Left cardiac atrium (tissue), 4 donors: ENCODE measurements around the gene OXSM. TPM values are rescaled to one million over a fixed set of nuclear protein-coding genes. Genes with fewer than 3 reads are reported as not detected.

ENCODE experiments used
- ATAC-seq, 2 donors: fragments of 200-7000 bp; cut with Tn5 transposase; one replicate each; pipeline ENCODE4 v1.9.1; 2020; ENCODE audit warnings: mild to moderate bottlenecking in 2 of 2, moderate library complexity in 2 of 2
- DNase-seq: peaks from one replicate; pipeline ENCODE4 v3.0.0-alpha.2; 2020
- intact Hi-C, 2 donors: fragments of 100-400 bp; cut with DNase I; formaldehyde crosslinking; loops; one replicate each; pipeline versions ENCODE4 v1.14.1 to v1.15.1; 2022 to 2023
- long read RNA-seq: library from polyadenylated mRNA; unstranded; transcript quantifications from one replicate; pipeline ENCODE4 v2.0.0, GENCODE V29; 2021
- total RNA-seq, 2 donors: library from RNA; stranded (reverse); fragmentation: NEBNext Ultra II Directional; extraction: Animal tissue kit (Norgen Biotek cat#: 25700); gene quantifications; one replicate each; pipeline ENCODE4 v1.2.1, GENCODE V29; 2021
- donor health status: DM: no; HTN: yes; CAD: no.
- donor health status: DM: no; HTN: yes; CAD: no; lungs with severe emphysema.
- donor health status: DM: yes; HTN: yes; CAD: no.
- donor health status: Dilated cardiomyopathy.

OXSM gene
- total RNA-seq, result 10 to 100 TPM; 13.9 to 14.6 TPM
- long read RNA-seq, transcript OXSM-201 (3 exons, 1,519 nt), result major isoform, 10 of 16 reads
- long read RNA-seq, partial matches to known transcripts, result 1 of 16 reads
- long read RNA-seq, other reads (novel, unspliced or antisense), result 4 of 16 reads

DNA sequence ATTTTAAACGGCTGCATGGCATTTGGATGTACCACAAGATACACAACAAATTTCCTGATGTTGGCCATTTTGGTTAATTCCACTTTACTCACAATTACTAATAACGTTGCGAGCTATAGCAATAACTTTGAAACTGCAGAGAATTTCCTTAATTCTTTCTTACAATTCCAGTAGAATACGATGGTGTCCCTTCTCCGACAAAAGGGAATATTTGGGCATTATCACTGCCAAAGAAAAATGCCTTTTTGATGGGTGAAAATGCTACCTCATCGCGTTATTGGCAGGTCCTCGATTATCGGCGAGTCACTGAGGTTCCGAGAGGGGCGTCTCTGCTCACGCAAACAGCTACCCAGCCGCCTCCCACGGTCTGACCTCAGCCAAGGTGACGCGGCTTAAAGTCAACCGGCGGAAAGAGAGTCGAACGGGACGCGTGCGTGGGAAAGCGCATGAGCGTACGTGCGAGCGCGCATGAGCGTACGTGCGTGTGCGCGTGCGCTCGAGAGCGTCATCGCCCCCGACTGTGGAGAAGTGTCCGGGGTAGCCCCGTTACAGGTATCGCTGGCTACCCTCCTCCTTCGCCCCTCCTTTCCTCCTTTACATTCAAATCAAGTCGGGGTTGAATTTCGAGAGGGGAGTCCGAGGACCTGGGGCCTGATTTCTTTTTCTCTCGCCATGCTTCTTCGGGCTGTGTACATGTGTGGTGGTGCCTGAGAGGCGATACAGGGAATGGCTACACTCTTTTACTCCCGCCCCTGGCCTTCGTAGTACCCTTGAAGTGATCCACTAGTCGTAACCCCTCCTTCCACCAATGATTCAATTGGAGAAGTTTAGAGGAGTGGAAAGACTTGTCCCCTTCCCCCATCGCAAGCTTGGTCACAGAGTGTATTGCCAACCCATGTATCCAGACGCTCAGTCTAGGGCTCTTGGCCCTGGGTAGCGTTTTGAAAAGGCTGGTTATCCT is at the start of gene OXSM:
TSS of gene OXSM (plus strand) at position 495 of the 961 bp plus-strand sequence. CDS start 931 bp downstream, outside the sequence.
- ATAC-seq (peak; percentile 99), DNase-seq (peak; percentile 96)
- intact Hi-C loops, result loop anchor here in 1 of 2 donors (5.0 kb wide), 1 partner anchor 128 kb away; the partner anchor contains the start of gene TOP2B

DNA sequence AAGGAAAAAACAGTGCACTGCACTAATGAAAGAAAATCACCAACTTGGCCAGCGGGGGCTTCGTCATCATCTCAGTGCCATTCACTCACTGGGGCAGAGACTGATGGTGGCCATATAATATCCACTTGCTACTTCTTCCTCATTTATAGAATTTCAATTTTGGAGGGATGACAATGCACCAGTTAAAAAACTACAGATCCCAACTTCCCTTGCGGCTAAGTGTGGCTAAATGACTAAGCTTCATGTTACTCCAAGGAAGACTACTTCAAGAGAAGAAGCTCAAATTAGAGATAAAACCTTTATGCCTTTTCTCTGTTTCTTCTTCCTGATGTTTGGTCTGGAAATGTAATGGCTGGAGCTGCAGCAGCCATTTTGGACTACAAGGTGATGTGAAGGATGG is 45.4 kb upstream of the OXSM start:
- intact Hi-C loops, result no loop called here
- no peak for DNase-seq
- ATAC-seq, result no peak

DNA sequence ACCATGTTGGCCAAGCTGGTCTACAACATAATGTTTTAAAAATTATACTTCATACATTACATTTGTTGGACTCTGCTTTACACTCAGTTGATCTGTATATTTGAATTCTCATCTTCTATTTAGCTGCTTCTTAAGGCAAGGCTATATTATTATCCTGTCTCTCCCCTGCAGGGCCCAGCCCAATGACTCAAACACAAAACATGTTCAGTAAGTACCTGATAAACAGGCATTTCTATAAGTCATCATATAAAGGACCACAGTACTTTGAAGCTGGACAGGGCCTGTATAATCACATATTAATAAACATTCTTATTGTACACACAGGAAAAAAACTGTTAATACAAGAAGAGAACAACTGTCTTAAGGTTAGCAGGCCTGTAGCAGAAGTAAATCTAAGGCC is 42.9 kb upstream of the OXSM start:
- intact Hi-C loops, result no loop called here
- ATAC-seq (no peak), DNase-seq (no peak)

DNA sequence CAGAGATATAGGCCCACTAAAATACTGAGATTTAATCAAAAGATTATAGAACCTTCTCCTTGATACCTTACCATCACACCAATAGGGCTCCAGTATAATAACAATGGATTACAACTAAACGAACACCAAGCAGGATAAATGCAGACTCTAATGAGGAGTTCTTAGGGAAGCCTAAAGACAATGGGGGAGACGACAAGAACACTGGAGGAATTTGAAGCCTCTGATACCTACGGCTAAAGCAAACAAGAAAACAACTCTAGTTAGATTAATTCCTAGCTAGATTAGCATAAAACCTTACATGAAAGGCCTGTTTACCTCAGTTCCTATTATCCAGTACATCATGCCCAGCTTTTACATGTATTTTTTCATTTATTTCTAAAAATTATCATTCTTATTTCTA is 41.7 kb upstream of the OXSM start:
- no peak for ATAC-seq
- intact Hi-C loops, result no loop called here
- no peak for DNase-seq

DNA sequence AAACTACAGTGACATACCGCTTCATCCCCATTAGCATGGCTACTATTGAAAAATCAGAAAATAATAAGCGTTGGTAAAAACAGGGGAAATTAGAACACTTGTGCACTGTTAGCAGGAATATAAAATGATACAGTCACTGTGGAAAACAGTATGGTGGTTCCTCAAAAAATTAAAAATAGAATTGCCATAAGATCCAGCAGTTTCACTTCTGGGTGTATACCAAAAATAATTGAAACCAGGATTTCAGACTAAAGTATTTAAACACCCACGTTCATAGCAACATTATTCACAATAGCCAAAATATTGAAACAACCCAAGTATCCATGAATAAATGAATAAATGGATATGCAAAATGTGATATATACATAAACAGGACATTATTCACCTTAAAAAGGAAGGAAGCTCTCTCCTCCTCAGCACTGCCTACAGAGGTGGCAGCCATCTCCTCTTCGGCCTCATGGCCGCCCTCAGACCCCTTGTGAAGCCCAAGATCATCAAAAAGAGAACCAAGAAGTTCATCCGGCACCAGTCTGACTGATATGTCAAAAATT is 40.8 kb upstream of the OXSM start:
- intact Hi-C loops, result no loop called here
- no peak for ATAC-seq
- DNase-seq, result no peak

DNA sequence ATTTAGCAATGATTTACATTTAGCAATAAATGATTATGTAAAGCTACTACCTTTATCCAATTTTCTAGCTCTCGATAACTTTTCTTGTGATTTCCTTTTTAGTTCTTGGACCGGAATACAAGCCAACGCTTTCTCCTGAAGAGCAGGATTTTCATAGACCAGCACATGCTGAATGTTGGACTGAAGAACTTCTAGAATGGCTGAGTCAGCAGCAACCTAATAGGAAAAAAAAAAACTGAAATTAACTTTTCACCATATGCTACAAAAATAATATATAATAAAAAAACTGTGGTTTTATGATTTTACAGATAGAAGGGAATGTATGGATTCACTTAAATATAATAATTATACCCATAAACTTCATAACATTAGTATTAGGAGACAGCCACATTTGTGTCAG is 38.8 kb upstream of the OXSM start:
- intact Hi-C loops, result no loop called here
- ATAC-seq (no peak), DNase-seq (no peak)

DNA sequence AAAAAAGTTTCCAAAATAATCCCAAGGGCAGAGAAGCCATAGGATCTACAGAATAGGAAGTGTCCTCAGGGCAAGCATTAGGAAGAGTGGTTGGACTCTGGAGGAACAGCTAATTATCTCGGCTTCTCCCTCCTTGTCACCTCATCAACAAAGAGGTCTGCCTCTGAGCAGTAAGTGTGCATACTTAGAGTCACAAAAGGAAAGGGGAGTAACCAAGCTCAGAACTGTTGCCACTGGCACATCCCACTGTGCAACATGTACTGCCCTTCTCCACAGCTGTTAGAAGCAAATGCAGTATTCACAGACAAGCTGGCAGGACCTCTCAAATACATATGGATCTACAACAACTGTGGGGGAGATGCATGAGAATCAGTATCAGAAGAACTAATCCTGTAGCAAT is 38.2 kb upstream of the OXSM start:
- intact Hi-C loops, result no loop called here
- no peak for ATAC-seq
- DNase-seq, result no peak

DNA sequence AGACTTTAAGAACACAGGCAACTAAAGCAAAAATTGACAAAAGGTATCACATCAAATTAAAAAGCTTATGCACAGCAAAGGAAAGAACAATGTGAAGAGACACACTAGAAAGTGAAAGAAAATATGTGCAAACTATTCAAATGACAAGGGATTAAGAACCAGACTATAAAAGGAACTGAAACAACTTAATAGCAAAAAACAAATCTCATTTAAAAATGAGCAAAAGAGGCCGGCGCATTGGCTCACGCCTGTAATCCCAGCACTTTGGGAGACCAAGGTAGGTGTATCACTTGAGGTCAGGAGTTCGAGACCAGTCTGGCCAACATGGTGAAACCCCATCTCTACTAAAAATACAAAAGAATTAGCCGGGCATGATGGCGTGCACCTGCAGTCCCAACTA is 21.0 kb upstream of the OXSM start:
- intact Hi-C loops, result no loop called here
- DNase-seq (no peak), ATAC-seq (no peak)

DNA sequence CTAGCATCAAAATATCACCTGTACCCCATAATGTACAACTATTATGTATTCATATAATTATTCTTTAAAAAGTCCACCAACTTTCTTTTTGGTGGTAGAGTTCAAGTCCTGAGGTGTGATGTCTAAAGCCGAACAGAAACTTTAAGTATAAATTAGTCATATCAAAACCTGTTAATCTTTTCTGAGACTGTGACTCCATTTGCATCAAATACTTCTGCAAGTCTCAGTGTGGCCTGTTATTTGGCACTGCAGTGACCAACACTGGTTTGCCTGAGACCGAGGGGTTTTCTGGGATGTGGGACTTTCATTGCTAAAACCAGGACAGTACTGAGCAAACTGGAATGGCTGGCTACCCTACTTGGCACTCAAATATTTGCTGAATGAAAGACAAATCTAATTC is 14.0 kb upstream of the OXSM start:
- intact Hi-C loops, result no loop called here
- ATAC-seq, result no peak
- no peak for DNase-seq

DNA sequence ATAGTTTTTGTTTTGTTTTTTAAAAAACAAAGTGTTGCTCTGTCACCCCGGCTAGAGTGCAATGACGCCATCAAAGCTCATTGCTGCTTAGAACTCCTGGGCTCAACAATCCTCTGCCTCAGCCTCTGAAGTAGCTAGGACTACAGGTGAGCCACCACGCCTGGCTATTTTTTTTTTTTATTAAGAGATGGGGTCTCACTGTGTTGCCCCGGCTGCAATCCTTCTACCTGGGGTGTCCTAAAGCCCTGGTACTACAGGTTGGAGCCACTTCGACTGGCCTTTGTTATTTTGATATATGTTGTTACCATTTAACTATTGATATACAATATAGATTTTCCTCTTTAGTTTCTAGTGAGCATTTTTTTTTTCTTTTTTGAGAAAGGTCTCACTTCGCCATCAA is 9.3 kb upstream of the OXSM start:
- intact Hi-C loops, result loop anchor here in 1 of 2 donors (5.0 kb wide), 1 partner anchor 113 kb away; no protein-coding TSS in a partner anchor
- ATAC-seq (no peak), DNase-seq (no peak)

DNA sequence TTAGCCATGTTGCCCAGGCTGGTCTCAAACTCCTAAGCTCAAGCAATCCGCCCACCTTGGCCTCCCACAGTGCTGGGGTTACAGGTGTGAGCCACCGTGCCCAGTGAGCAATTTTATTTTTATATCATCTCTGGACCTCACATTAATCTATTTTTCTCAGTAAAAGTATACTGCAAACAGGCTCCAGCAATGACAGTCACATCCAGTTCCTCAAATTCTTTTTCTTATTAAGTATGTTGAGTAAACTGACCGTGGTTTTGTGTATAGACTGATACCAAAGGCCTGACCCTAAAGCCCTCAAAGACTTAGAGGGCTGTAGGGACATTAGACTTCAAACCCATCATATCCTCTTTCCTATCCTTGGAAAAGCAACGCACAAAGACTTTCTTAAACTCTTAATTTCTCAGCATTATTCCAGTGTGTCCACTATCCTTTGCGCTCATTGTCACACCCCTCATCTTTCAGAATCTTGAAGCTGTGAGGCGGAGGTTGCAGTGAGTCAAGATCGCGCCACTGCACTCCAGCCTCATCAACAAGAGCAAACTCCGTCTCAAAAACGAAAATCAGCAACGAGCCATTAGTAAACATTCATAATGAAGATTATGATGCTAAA is 8.6 kb upstream of the OXSM start:
- intact Hi-C loops, result loop anchor here in 1 of 2 donors (5.0 kb wide), 1 partner anchor 114 kb away; no protein-coding TSS in a partner anchor
- DNase-seq (no peak), ATAC-seq (no peak)

DNA sequence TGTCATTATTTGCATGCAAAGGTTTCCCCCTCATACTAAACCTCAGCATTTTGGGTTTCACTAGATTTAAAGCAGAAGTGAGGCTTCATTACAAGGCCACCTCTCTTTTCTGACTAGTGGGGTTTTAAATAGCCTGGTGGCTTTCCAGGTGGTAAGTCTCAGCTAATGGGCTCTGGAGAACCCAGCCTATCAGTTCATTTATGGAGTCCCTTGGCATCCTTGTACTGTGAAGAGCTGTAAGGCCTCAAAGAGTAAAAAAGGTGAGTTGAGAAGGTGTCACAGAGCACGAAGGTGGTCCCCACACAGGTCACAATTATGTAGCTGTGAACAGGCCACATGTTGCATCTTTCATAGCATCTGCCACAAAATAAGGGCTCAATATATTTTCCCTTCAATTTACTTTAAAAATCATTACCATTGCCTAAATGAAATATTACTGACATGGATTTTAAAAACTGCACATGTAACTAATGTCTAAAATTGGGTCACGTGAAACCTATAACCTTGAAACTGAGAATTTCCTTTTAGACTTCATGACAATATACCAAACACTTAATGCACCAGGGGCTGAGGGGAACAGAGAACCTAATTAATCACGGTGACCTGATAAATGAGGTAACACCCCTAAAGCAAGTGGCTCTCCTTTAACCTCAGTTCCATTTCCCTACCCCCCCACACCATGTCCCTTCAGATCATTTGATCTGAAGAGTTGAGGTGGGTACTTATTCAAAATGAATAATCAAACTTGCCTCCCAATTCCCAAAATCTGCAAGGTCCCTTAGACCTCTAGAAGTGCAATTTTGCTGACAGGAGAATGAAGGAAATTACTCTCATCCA is 7.9 kb upstream of the OXSM start:
- ATAC-seq (no peak), DNase-seq (no peak)
- intact Hi-C loops, result loop anchor here in 1 of 2 donors (5.0 kb wide), 1 partner anchor 115 kb away; no protein-coding TSS in a partner anchor

DNA sequence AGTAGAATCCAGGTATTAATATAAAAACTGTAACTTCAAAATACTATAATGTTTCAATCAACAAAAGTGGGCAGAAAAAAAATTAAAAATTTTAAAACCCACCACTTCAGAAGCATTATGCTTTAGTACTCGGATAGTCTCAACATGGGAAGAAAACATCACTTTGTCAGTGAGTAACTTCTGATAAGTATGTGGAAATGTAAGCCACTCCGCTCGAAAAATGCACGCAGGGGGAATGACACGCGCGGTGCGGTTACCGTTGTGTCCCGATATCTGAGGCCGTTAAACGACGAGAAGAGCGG is 7.3 kb upstream of the OXSM start:
- no peak for ATAC-seq
- no peak for DNase-seq
- intact Hi-C loops, result loop anchor here in 1 of 2 donors (5.0 kb wide), 1 partner anchor 115 kb away; no protein-coding TSS in a partner anchor

DNA sequence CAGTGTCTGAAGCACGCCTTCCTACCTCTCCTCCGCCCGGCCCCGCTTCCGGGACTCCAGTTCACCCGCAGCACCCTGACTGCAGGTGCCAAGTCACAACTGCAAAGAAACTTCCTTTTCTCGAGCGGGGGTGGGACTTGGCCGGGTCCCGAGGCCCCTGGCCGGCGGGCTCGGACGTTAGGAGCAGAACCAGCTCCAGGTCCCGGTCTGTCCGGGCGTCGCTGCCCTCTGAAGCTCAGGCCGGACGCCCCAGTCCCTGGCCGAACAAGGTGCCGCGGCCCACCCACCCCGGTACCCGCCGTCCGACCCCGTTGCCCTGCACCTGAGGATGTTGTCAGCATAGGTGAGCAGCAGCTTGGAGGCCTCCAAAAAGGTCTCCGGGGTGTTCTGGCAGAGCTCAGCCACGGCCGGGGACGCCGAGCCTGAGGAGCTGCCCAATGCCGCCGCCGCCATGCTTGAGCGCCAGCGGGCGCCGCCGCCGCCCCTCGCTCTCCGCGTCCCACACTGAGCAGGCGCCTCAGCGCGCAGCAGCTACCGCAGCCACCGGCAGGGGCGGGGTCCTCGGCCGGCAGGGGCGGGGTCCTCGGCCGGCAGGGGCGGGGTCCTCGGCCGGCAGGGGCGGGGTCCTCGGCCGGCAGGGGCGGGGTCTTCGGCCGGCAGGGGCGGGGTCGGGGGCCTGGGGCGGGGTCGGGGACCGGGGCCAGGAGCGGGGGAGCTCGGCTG is 6.8 kb upstream of the OXSM start, which contains the start of gene NGLY1:
TSS of gene NGLY1 (minus strand) at position 506 of the 723 bp plus-strand sequence. CDS start at position 453, 53 bp downstream.
- DNase-seq, result peak; percentile 91
- intact Hi-C loops, result loop anchor here in 1 of 2 donors (5.0 kb wide), 1 partner anchor 116 kb away; no protein-coding TSS in a partner anchor
- peak; percentile 98 to 99 for ATAC-seq

DNA sequence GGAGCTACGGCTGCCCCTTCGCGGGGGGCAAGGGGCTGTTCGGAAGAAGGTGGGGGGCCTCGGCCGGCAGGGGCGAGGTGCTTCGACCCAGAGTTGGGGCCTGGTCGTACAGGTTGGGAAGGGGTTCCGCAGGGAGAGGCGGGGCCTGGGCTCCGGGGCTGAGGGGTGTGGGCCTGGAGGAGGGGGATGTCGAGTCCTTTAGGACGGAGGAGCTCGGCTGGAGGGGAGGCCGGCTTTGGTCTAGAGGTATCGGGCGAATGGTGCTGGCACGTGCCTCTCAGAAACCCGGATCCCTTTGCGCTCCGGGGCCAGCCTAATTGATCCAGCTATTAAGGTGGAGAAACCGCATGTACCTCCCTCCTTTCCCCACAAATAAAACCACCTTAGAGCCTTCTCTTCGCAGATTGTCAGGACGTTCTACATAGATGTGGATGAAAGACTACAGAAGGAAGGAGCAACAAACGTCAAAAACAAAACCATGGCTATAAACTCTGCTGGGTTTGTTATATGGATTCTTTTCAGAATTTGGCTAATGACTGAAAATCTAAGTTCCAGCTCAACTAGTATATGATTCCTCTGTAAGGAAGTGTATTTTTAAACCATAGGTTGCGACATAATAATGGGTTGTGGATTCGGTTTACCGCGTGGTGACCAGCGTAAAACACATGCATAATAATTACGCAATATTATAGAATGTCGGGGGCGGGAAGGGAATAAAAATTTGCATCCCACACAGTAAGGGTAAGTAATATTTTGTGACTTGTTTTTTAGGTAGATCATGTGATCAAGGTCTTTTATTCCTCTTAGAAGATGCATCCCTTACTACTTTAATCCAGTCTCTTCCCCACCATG is 6.0 kb upstream of the OXSM start:
- DNase-seq (peak; percentile 69), ATAC-seq (peak; percentile 45 to 78)
- intact Hi-C loops, result loop anchor here in 1 of 2 donors (5.0 kb wide), 1 partner anchor 117 kb away; no protein-coding TSS in a partner anchor

DNA sequence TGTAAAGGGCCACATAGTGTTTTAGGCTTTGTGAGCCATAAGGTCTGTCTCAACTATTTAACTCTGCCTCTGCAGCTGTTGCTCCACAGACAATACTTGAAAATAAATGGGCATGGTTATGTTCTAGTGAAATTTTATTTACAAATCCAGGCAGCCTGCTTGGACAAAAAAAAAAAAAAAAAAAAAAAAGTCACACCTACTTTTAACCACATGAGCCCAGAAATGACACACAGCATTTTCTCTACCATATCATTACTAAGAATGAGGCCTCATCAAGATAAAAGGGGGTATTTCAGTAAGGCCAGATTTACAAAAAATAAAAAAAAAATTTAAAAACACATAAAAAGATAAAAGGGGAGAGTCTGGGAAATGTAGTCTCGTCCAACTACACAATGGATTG is 4.9 kb upstream of the OXSM start:
- ATAC-seq (no peak), DNase-seq (no peak)
- intact Hi-C loops, result loop anchor here in 1 of 2 donors (5.0 kb wide), 1 partner anchor 118 kb away; no protein-coding TSS in a partner anchor

DNA sequence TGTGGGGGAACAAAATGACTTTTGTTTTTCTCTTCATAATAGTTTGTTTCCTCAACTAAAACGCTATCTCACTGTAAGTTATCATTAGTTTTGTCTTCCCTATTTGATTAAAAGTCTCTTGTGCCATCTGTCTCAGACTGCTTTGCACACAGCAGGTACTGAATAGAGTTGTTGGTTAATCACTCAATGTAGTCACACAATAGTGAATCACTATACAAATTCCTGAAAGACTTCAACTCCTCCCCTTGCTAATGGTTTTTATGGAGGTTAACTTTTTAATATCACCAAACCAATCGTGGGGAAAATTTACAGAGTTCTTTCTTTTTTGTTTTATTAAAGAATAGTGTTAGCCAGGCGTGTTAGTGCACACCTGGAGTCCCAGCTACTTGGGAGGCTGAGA is 4.1 kb upstream of the OXSM start:
- no peak for DNase-seq
- ATAC-seq, result no peak
- intact Hi-C loops, result no loop called here
